GM13976 (cell line): Measurements from ENCODE around the gene IL25.
"Not testable (repeated sequence)": the region's sequence is repeated elsewhere in the genome, so short reads cannot be mapped to it uniquely, and the experiment has no call there.

Experiments used
- DNase-seq: peaks from one replicate; pipeline ENCODE4 v3.0.0; 2012; ENCODE audit warnings: low spot score
- CTCF ChIP-seq: IDR thresholded peaks from 2 replicates; pipeline ENCODE4 v1.5.1; 2012; ENCODE audit warnings: borderline replicate concordance, mild to moderate bottlenecking; ENCODE audit not compliant: insufficient read depth; ENCODE audit errors: extremely low read depth, missing control alignments, control extremely low read depth
- in situ Hi-C: fragments of 300-500 bp; cut with MboI; formaldehyde crosslinking; loops from one replicate; pipeline ENCODE4 v1.12.0; 2022; ENCODE audit warnings: low sequenced_read_pairs, mixed read lengths, inconsistent platforms; ENCODE audit not compliant: unreplicated experiment

Gene IL25

GRCh38 chr14:23423657-23424056 lies 51.0 kb downstream of the IL25 start:
- in situ Hi-C loops = no loop called here
- no peak for TF ChIP-seq CTCF
- DNase-seq = no peak

DNA sequence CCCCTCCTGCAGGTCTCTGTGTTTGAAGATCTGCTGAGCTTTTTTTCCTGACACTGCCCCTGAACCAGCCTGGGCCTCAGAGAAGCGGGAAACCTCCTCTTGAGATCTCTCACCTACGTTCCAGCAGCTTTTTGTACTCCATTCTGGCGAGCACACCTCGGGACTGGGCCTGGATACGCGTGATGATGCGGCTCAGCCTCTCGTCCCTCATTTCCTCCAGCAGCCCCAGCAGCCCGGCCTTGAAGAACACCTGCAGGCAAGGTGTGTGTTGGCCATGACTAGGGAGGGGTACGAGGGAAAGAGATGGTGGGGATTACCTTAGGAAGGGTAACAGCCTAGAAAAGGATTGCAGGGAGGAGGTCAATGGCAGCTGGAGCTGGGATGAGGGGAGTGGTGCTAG lies 52.6 kb downstream of the IL25 start:
- DNase-seq = no peak
- TF ChIP-seq CTCF = no peak
- in situ Hi-C loops = no loop called here

DNA sequence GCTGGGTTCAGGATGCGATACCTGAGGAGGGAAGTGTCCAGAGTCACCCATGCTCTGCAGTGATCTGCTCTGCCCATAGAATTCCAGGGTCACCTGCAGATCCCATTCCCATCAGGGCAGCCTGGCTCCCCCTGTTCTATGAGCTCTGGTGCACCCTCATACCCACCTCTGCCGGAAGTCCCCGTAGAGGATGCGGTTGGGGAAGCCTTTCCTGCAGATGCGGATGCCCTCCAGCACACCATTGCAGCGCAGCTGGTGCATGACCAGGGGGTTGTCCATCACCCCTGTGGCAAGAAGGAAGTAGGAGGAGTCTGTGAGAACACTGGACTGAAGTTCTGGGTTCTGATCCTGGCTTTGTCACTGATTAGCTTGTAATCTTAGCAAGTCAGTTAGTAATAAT lies 53.2 kb downstream of the IL25 start:
- DNase-seq, in situ Hi-C loops: not testable (repeated sequence)
